ENCODE results near the gene ZNRF4.
"Not testable (repeated sequence)": the region's sequence is repeated elsewhere in the genome, so short reads cannot be mapped to it uniquely, and the experiment has no call there.

ZNRF4 gene

DNA sequence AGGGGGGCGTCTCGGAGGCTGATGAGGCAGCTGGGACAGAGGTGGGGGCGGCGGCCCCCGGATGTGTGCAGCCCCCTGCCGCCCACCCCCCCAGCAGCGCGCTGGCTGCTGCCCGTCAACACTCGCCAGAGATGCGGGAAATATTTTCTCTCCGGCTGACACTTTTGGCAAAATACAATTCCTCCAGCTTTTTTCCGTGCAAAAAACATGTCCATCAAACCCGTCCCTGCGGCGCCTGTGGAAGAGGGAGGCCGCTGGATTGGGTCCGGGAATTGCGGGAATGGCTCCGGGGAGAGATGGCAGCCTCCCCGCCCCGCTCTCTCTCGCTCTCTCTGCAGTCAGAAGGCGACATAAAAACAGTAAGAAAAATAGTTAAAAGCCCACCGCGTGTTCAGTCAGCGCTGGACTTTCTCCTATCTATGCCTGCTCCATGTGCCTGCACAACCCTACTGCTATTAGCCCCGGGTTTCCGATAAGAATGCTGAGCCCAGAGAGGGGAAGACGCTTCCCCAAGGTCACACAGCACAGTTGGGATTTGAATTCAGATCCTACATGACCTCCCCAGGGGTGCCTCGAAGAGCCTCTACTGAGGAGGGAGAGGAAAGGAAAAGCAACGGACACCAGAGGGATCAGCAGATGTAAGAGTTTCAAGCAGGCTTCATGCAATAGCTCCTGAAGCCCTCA, 23.2 kb downstream of the ZNRF4 start:
- DNase-seq: no peak

DNA sequence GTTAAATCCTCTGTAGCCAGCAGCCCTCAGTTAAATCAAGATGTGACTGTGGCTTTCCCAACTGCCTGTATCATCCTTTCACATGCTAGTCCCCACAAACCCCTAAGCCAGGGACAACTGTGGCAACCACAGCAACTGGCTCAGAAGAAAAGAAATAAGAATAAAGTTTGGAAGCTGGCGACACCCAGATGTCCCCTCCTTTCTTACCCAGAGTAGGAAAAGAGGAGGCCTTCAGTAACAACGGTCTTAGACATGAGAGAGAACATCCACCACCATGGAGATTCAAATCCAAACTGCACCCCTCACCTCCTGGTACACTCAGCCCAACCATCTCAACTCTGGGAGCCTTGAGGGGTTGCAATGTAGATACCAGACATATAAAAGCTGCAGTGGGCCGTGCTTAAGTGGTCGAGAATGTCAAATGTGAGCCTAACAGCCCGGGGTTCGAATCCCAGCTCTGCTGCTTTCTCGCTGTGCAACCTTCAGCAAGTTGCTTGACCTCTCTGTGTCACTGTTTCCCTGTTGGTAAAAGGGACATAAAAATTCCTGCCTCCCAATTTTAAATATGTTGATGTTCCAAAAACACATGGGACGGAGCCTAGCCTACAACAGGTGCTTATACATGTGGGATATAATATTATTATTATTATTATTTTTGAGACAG, 23.8 kb downstream of the ZNRF4 start:
- no peak for DNase-seq

DNA sequence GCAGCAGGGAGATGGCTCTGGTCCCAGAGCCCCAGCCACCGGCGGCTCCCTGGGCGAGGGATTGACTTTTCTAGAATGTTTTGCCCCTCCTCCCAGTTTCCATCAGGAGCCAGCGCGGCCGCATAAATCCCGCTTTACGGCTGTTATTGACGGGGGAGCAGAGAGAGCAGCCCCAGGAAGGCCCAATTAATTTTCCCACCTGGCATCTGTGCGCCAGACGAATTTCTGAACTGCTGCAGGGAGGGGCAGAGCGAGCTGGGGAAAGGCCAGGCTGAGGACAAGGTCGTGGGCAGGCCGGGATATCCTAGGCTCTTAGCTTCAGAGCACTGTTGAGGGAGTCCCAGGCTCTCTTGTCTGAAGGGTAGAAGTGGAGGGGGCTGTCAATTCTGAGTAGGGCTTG, 24.7 kb downstream of the ZNRF4 start:
- DNase-seq: no peak

DNA sequence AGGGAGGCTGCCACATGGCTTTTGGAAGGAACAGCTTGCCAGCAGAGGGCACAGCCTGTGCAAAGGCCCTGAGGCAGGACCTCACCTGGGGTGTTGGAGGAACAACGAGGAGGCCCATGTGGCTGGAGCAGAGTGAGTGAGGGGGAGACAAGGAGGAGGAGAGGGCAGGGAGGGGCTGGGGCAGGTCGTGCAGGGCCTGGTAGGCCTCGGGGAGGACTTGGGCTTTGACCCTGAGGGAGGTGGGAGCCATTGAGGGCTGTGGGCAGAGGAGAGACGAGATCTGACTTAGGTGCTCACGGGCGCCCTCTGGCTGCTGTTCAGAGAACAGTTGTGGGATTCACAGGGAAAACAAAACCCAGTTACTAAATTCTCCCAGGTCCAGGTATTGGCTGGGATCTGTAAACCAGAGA, 25.2 kb downstream of the ZNRF4 start:
- peak; percentile 45 for DNase-seq

DNA sequence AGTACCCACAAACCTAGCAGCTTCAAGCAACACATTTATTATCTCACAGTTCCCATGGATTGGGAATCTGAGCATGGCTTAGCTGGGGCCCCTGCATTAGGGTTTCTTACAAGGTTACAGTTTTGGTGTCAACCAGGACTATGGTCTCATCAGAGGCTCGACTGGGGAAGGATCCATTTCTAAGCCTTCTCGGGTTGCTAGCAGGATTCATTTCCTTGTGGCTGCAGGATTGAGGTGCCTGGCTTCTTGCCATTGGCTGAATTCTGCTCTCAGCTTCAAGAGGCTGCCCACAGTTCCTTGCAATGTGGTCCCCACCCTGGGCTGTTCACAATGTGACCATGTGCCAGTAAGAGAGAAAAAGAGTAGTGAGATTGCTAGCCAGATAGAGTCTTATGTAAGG, 26.7 kb downstream of the ZNRF4 start:
- no peak for DNase-seq

DNA sequence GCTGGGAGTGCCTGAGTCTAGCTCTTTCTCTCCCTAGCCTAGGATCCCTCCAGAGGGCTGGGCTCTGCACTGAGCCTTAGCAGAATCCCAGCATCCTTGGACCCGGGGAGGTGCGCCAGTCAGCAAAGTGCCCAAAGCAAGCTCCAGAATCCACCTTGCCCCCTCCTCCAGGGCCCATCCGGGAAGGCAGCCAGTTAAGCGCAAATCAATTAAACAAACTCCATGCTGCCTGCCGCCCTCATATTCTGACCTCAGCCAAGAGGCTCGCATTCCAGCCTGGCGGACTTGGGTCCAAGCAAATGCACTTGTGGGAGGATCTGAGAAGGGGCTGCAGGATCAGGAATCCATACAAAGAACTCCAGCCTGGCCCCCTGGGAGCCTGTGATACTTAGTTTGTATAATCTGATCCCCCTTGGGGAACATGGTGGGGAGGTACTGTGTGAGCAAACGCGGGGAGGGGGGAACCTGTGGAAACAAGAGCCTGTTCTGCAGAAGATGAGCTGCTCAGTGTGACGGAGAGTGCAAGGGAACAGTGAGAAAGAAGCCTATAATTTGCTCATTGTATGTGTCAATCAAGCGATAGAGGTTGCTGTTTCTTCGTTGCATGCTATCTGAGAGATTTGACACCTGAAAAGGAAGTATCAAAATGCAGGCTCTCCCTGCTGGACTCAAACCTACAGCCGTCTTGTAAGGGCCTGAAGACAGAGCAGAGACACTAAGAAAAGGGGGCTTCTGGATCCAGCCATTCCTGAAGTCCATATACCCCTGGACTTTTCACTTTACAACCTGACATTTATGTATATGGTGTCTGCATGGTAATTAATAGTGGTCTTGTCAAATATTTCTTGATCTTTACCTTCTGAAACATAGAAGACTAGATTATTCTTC, 29.4 kb downstream of the ZNRF4 start:
- DNase-seq: no peak

DNA sequence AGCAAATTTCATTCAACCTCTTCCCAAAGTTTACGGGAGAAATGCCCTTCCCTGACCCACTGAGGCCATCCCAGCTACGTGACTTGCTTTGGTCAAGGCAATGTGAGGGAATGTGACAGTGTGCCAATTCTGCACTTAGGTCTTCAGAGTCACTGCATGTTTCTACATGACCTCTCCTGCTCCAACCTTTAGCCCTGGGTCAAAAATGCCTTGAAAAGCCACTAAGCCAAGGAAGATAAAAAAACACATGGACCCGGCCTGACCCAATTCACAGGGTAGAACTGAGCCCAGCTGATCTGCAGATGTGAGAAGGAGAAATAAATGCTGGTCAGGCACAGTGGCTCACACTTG, 30.0 kb downstream of the ZNRF4 start:
- no peak for DNase-seq

DNA sequence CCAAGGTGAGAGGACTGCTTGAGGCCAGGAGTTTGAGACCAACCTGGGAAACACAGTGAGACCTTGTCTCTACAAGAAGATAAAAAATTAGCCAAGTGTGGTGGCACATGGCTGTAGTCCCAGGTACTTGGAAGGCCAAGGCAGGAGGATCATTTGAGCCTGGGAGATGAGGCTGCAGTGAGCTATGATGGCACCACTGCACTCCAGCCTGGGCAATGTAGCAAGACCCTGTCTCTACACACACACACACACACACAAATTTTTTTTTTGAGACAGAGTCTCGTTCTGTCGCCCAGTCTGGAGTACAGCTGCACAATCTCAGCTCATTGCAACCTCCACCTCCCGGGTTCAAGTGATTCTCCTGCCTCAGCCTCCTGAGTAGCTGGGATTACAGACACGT, 30.4 kb downstream of the ZNRF4 start:
- DNase-seq: not testable (repeated sequence)

DNA sequence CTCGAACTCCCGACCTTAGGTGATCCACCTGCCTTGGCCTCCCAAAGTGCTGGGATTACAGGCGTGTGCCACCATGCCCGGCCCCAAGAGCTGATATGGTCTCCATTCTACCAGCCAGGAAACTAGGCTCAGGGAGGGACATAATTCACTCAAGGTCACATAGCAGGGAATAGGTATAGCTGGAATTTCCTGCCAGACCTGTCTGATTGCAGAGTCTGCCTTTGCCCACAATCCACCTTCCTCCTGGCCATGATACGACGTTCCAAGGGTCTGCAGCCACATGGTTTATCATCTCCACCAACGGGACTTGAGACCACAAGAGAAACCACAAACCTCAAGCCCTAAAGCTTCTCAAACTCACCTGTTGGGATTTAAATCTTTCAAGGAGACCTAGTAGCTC, 32.0 kb downstream of the ZNRF4 start:
- no peak for DNase-seq

DNA sequence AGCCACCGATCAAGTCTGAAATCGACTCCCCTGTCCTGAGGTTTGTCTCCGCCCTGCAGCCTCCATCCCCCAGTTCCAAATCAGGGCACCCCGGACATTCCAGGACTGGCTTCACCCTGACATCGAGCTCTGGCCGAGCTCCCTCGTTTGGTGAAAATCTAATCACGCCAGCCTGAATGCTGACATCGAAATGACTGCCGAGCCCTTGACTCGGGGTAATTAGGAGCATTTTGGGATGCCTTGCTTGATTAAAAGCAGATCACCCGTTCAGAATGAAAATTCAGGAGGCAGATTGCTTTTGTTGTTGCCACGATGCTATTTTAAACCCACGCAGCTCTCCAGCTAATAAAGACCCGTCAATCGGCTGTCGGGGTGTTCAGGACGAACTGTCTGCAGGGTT, 34.3 kb downstream of the ZNRF4 start:
- no peak for DNase-seq

DNA sequence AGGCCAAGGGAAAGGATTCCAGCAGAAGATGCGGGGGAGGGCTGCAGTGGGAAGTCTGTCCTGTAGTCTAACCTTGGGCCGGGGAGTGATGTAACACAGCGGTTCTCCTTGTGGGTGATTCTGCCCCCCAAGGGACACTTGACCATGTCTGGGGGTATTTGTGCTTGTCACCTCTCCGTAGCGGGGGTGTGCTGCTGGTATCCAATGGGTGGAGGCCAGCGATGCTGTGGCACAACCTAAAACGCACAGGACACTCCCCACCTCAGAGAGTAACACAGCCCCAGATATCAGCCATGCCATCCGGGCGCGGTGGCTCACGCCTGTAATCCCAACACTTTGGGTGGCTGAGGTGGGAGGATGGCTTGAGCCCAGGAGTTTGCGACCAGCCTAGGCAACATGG, 36.3 kb downstream of the ZNRF4 start:
- no peak for DNase-seq

DNA sequence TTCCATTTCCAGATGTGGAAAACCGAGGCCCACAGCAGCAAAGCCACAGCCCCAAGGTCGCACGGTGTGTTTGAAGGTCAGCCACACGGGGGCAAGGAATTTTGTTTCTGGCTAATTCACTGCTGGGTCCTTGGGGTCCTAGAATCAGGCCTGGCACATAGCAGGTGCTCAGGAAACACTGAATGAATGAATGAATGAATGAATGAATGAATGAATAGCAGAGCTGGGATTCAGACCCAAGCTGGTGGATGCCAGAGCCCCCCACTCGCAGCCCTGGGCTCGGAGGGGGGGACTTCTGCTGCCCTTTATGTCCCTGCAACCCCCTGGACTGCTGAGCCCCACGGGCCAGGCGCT, 37.0 kb downstream of the ZNRF4 start:
- no peak for DNase-seq

DNA sequence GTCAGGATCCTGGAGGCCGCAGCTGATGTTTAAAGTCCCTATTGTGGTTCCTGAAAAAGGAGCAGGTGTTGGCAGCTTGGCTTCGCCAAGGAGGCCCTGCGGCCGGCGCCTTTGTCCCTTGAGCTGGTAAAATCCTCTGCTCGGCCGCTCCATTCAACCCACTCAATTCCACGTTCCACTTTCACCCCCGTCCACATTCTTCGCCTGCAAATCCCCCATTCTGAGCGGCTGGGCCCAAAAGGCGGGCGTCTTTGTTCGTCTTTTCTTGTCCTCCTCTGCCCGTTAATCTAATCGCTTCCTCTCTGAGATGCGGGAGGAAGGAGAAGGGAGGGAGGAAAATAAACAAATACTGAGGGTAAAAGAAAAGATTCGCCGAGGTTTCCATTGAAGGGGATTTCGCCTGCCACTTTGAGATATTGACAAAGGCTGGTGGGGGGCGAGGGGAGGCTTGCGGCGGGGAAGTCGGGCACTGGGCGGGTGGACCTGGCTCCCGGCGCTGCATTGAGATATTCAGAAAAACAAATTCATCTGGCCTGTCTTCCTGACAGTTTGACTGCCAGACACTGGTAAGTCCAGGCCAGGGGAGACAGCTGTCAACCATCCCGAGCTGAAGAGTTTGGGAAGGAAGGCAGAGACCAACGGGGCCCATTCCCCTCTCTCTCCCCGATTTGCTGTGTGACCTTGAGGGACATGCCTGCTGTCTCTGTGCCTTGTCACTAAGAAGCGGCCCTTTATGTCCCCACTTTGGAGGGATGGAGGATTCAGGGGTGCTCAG, 37.6 kb downstream of the ZNRF4 start:
- no peak for DNase-seq

DNA sequence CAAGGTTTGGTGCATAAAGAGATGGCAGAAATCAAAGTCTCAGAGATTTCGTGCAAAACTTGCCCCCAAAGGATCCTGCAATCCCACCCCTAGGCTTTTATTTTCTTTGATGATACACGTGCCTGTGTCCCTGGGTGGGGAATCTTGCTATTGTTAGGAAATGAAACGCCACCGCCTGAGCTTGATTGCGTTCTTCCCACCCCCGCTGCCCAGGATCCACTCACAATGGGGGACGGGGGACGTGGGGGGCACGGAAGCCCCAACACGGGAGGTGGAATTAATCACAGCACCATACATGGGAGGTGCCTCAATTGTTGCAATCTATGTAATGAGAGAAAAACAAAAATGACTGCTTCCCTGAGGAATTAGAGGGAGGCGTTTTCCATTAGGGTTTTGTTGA, 39.6 kb downstream of the ZNRF4 start:
- DNase-seq: no peak

DNA sequence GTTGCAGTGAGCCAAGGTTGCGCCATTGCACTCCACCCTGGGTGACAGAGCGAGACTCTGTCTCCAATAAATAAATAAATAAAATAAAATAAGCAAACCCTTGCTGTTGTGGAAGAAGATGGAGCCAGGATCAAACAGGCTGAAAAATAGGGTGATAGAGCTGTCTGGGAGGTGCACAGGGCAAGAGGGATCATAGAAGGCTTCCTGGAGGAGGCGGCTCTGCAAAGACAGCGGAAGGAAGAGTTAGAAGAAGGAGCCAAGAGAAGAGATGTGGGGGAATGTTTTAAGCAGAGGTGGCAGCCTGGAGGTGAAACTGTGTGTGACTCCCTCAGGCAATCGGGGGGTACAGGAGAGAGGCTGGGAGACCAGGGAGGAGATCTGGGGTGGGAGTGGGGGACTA, 40.6 kb downstream of the ZNRF4 start:
- DNase-seq: no peak

DNA sequence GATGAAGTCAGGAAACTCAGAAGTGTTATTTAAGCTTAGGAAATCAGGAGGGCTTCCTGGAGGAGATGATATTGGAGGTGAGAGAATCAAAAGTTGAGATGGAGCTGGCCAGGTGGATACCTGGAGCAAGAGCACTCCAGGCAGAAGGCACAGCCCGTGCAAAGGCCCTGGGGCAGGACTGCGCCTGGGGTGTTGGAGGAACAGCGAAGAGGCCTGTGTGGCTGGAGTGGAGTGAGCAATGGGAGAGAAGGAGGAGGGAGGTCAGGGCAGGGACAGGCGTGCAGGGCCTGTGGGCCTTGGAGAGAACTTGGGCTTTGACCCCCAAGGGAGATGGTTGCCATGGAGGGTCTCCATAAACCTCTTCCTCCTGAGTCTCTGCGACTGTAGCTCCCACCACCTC, 42.1 kb downstream of the ZNRF4 start:
- no peak for DNase-seq

DNA sequence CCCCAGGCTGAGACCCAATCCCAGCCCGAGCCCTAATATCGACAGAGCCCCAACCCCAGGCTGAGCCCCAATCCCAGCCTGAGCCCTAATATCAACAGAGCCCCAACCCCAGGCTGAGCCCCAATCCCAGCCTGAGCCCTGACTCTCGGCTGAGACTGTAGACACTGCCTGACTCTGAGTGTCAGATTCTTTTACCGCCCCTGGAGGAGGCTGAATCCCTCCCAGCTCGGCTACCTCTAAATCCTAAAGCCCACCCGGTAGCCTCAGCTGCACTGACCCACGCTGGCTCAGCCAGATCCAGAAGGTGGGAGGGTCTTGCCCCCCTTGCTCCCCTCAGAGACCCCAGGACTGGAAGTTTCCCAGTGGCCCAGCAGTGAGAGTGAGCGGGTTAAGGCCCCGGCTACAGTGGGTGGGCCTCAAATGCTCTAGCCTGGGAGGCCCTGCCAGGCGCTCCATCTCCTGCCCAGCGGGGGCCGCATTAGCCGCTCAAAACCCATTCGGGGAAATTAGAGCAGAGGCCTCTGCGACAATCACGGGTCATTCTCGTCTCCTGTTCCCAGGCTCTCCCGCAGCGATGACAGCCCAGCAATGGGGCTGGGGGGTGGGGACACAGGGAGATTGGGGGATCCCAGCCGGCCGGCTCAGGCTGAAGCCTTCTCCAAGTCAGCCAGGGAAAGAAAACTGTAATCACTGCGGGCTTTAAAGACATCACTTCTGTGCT, 43.8 kb downstream of the ZNRF4 start:
- no peak for DNase-seq

DNA sequence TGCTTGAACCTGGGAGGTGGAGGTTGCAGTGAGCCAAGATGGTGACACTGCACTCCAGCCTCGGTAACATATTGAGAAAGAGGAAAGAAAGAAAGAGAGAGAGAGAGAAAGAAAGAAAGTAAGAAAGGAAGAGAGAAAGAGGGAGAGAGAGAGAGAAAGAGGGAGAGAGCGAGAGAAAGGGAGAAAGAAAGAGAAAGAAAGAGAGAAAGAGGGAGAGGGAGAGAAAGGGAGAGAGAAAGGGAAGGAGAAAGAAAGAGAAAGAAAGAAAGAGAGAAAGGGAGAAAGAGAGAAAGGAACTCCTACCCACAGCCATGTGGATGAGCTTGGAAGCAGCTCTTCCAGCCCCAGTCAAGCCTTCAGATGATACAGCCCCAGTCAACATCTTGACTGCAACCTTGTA, 46.7 kb downstream of the ZNRF4 start:
- no peak for DNase-seq

DNA sequence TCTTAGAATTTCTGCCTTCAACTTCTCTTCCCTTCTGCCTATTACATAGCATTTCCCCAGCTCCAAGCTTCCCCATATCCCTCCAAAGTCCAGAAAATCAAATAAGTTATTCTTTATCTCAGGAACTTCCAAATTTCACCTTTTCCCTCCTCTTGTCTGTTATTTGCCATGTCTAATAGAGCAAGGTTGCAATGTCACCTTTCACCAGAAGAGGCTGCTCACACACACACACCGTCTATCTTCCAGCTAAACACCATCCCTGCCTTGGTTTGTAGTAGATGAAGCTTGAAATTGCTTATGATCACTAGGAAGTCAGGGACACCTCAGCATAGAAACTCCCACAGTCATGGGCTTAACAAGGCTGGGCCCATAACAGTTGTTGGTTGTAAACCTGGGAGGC, 48.4 kb downstream of the ZNRF4 start:
- DNase-seq: no peak

DNA sequence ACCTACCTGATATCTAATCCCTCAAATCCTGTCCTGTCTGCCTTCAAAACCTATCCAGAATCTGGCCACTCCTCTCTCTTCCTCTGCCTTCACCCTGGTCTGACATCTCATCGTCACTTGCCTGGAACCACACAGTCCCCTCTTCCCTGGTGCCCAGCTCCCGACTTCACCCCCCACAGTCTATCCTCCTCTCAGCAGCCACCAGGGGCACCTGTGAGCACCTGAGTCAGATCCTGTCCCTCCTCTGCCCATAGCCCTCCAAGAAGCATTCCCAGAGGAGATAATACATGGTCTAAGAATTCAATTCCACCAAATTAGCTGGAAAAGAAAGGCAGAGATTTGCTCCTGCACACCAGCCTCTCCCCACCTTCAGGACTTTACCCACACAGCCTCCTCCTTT, 48.9 kb downstream of the ZNRF4 start:
- no peak for DNase-seq
